Measurements from ENCODE around the gene HMGB3. TPM values are rescaled to one million over a fixed set of nuclear protein-coding genes. Genes with fewer than 3 reads are reported as not detected.
"Not testable (repeated sequence)": the region's sequence is repeated elsewhere in the genome, so short reads cannot be mapped to it uniquely, and the experiment has no call there.

HMGB3 gene
- 64.2 and 93.1 TPM in 2 replicates for total RNA-seq (2014; rRNA removed; shearing (Covaris generic))
- polyA plus RNA-seq (2014; cell fraction: nucleus; rRNA removed): 33.2 and 38.0 TPM in 2 replicates

GRCh38 chrX:150982788-150983520 is at the start of gene HMGB3:
Gene HMGB3 (plus strand): TSS chrX:150983335. CDS start chrX:150985600, 2,265 bp downstream.
- peak; percentile 93 for DNase-seq (ENCODE audit: extremely low read depth, low read depth)

- peak; percentile 15 for DNase-seq (ENCODE audit: extremely low read depth, low read depth)
Observed at GRCh38 chrX:150933945-150934350, 49.2 kb upstream of the HMGB3 start.

GRCh38 chrX:150934453-150934852 is 48.7 kb upstream of the HMGB3 start:
- DNase-seq (ENCODE audit: extremely low read depth, low read depth): peak; percentile 13

GRCh38 chrX:150935467-150935866 is 47.7 kb upstream of the HMGB3 start:
- DNase-seq (ENCODE audit: extremely low read depth, low read depth): no peak

GRCh38 chrX:150936556-150936955 is 46.6 kb upstream of the HMGB3 start:
- DNase-seq (ENCODE audit: extremely low read depth, low read depth): no peak

GRCh38 chrX:150940844-150941495 is 42.2 kb upstream of the HMGB3 start:
- DNase-seq (ENCODE audit: extremely low read depth, low read depth): no peak

- no peak for DNase-seq (ENCODE audit: extremely low read depth, low read depth)
Observed at GRCh38 chrX:150941580-150941979, 41.6 kb upstream of the HMGB3 start.

- no peak for DNase-seq (ENCODE audit: extremely low read depth, low read depth)
Observed at GRCh38 chrX:150942942-150943594, 40.1 kb upstream of the HMGB3 start.

GRCh38 chrX:150944233-150944632 is 38.9 kb upstream of the HMGB3 start:
- no peak for DNase-seq (ENCODE audit: extremely low read depth, low read depth)

- no peak for DNase-seq (ENCODE audit: extremely low read depth, low read depth)
Observed at GRCh38 chrX:150954951-150955350, 28.2 kb upstream of the HMGB3 start.

GRCh38 chrX:150955590-150955989 is 27.5 kb upstream of the HMGB3 start:
- DNase-seq (ENCODE audit: extremely low read depth, low read depth): no peak

GRCh38 chrX:150958177-150958576 is 25.0 kb upstream of the HMGB3 start:
- no peak for DNase-seq (ENCODE audit: extremely low read depth, low read depth)

- DNase-seq (ENCODE audit: extremely low read depth, low read depth): no peak
Observed at GRCh38 chrX:150959557-150959956, 23.6 kb upstream of the HMGB3 start.

- DNase-seq (ENCODE audit: extremely low read depth, low read depth): no peak
Observed at GRCh38 chrX:150961631-150962030, 21.5 kb upstream of the HMGB3 start.

GRCh38 chrX:150964416-150964815 is 18.7 kb upstream of the HMGB3 start:
- DNase-seq (ENCODE audit: extremely low read depth, low read depth): not testable (repeated sequence)

- DNase-seq (ENCODE audit: extremely low read depth, low read depth): no peak
Observed at GRCh38 chrX:150966235-150966634, 16.9 kb upstream of the HMGB3 start.

- DNase-seq (ENCODE audit: extremely low read depth, low read depth): no peak
Observed at GRCh38 chrX:150966742-150967141, 16.4 kb upstream of the HMGB3 start.

GRCh38 chrX:150967786-150968185 is 15.3 kb upstream of the HMGB3 start:
- no peak for DNase-seq (ENCODE audit: extremely low read depth, low read depth)

- DNase-seq (ENCODE audit: extremely low read depth, low read depth): no peak
Observed at GRCh38 chrX:150968862-150969720, 14.0 kb upstream of the HMGB3 start.

GRCh38 chrX:150972450-150972849 is 10.7 kb upstream of the HMGB3 start:
- DNase-seq (ENCODE audit: extremely low read depth, low read depth): no peak
